Measurements from ENCODE around the gene KLHL2.

The KLHL2 gene

DNA sequence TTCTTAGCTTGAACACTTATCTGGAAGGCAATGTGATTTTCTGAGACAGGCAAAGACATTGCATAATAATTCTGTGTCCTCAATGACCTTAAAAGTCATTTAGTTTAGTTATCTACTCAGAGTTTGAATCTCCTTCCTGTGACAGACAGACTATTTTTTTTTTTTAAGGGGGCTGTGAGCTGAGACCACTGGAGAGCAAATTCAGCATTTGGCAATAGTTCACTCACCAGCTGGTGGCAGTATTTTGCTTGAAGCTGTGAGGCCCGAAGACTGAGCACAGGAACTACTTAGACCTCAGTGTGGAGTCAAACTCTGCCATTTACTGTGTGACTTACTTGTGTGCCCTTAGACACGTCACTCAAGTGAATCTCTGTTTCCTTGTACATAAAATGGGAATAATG is 148.5 kb downstream of the KLHL2 start:
- H3K9ac ChIP-seq: no peak overlapping the region
- H3K4me1 ChIP-seq: no peaks in the 10 kb centered on the region
- no peaks in the 10 kb centered on the region for H3K27me3 ChIP-seq (ENCODE audit: control insufficient read depth, insufficient read depth, low read length)
- no peak overlapping the region for H3K4me2 ChIP-seq (ENCODE audit: low read length)
- TF ChIP-seq, protein P1, sequence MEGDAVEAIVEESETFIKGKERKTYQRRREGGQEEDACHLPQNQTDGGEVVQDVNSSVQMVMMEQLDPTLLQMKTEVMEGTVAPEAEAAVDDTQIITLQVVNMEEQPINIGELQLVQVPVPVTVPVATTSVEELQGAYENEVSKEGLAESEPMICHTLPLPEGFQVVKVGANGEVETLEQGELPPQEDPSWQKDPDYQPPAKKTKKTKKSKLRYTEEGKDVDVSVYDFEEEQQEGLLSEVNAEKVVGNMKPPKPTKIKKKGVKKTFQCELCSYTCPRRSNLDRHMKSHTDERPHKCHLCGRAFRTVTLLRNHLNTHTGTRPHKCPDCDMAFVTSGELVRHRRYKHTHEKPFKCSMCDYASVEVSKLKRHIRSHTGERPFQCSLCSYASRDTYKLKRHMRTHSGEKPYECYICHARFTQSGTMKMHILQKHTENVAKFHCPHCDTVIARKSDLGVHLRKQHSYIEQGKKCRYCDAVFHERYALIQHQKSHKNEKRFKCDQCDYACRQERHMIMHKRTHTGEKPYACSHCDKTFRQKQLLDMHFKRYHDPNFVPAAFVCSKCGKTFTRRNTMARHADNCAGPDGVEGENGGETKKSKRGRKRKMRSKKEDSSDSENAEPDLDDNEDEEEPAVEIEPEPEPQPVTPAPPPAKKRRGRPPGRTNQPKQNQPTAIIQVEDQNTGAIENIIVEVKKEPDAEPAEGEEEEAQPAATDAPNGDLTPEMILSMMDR (IDR thresholded peaks at IDR 0.05): peak; percentile 47
- no peaks in the 10 kb centered on the region for H3K9me3 ChIP-seq (ENCODE audit: control insufficient read depth, low read length)
- H3K79me2 ChIP-seq: no peaks in the 10 kb centered on the region
- H3K36me3 ChIP-seq (ENCODE audit: control insufficient read depth, insufficient read depth, low read length): no peaks in the 10 kb centered on the region
- no peak overlapping the region for H2AFZ ChIP-seq
- H3K4me3 ChIP-seq (ENCODE audit: low read depth, low read length): no peak overlapping the region
- H3K27ac ChIP-seq: no peak overlapping the region

DNA sequence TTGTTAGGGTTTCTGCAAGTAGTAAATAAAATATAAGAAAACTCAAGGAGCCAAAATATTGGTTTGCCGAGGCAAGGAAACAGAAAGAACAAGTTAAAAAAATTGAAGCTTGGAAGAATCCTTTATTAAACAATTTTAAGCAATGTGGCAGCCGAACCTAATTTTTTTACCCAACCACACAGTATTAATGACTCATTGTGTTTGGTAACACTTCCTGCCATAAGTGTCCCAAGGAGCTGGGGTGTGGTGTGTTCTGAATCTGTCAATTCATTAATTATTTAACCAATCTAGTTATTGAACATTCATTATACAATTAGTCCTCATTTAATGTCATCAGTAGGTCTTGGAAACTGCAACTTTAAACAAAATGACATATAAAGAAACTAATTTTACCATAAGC is 152.1 kb downstream of the KLHL2 start:
- Histone ChIP-seq H3K9me3 (ENCODE audit: control insufficient read depth, low read length) (no peaks in the 10 kb centered on the region), H3K27ac (no peak overlapping the region), H3K9ac (no peak overlapping the region), H2AFZ (no peak overlapping the region), H3K36me3 (ENCODE audit: control insufficient read depth, insufficient read depth, low read length) (no peaks in the 10 kb centered on the region), H3K79me2 (no peaks in the 10 kb centered on the region), H3K27me3 (ENCODE audit: control insufficient read depth, insufficient read depth, low read length) (no peaks in the 10 kb centered on the region), H3K4me3 (ENCODE audit: low read depth, low read length) (no peak overlapping the region), H3K4me2 (ENCODE audit: low read length) (no peak overlapping the region), H3K4me1 (no peaks in the 10 kb centered on the region)
- TF ChIP-seq, protein P1 (IDR thresholded peaks at IDR 0.05): no peak

DNA sequence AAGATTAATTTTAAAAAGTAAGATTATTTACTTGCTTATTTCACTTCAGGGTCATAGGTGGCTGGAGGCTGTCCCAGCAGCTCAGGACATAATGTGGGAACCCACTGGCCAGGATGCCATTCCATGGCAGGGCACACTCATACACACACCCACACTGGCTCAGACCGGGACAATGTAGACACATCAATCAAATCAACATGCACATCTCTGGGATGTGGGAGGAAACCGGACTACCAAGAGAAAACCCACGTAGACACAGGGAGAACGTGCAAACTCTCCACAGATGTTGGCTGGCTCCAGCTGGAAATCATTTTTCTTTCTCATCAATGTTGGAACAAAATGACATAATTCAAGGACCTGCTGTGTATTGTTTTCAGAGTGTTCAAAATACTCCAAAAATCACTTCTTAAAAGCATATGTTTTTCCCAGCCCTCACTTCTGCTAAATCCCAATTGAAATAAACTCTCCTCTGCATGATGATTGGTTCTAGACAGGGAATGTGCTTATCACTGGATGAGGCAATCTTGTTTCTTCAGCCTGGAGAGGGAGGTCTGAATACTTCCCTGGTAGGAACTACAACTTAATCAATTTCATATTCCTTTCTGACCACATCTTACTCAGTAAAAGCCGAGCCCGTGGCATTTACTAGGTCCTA is 152.8 kb downstream of the KLHL2 start:
- H3K36me3 ChIP-seq (ENCODE audit: control insufficient read depth, insufficient read depth, low read length): no peaks in the 10 kb centered on the region
- H3K27ac ChIP-seq: no peak overlapping the region
- H3K4me2 ChIP-seq (ENCODE audit: low read length): no peak overlapping the region
- H3K4me3 ChIP-seq (ENCODE audit: low read depth, low read length): no peak overlapping the region
- H3K4me1 ChIP-seq: no peaks in the 10 kb centered on the region
- TF ChIP-seq, protein P1 (IDR thresholded peaks at IDR 0.05): no peak
- no peak overlapping the region for H2AFZ ChIP-seq
- no peaks in the 10 kb centered on the region for H3K79me2 ChIP-seq
- no peaks in the 10 kb centered on the region for H3K27me3 ChIP-seq (ENCODE audit: control insufficient read depth, insufficient read depth, low read length)
- no peak overlapping the region for H3K9ac ChIP-seq
- H3K9me3 ChIP-seq (ENCODE audit: control insufficient read depth, low read length): no peaks in the 10 kb centered on the region

DNA sequence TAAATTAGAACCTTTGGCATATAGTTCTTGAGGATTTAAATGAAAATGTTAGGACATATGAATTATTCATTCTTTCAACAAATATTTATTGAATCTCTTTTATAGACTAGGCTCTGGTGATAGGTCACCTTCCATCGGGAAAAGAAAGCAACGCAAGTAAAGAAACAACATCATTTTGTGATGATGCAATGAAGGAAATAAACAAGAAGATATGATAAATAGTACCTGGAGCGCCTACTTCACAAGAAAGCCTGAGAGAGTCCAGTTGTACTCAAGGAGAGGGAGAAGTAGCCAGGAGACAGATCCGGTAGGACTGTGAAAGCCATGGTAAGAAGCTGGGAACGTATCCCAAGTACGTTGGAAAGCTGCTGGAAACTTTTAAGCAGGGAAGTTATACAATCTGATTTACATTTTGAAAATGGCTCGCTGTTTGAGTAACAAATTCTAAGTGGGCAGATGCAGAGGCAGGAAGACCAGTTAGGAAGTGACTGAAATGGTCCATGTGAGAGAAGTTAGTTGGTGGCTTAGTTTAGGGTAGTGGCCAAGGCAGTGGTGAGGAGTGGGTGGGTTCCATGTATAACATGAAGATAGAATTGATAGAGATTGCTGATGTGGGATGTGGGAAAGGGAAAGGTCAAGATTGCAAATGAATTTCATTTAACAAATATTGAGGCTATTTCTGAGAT is 153.8 kb downstream of the KLHL2 start:
- Histone ChIP-seq H2AFZ (no peak overlapping the region), H3K4me1 (no peaks in the 10 kb centered on the region), H3K79me2 (no peaks in the 10 kb centered on the region), H3K9me3 (ENCODE audit: control insufficient read depth, low read length) (no peaks in the 10 kb centered on the region), H3K9ac (no peak overlapping the region), H3K4me2 (ENCODE audit: low read length) (no peak overlapping the region), H3K36me3 (ENCODE audit: control insufficient read depth, insufficient read depth, low read length) (no peaks in the 10 kb centered on the region), H3K27ac (no peak overlapping the region), H3K4me3 (ENCODE audit: low read depth, low read length) (no peak overlapping the region), H3K27me3 (ENCODE audit: control insufficient read depth, insufficient read depth, low read length) (no peaks in the 10 kb centered on the region)
- TF ChIP-seq, protein P1 (IDR thresholded peaks at IDR 0.05): no peak

DNA sequence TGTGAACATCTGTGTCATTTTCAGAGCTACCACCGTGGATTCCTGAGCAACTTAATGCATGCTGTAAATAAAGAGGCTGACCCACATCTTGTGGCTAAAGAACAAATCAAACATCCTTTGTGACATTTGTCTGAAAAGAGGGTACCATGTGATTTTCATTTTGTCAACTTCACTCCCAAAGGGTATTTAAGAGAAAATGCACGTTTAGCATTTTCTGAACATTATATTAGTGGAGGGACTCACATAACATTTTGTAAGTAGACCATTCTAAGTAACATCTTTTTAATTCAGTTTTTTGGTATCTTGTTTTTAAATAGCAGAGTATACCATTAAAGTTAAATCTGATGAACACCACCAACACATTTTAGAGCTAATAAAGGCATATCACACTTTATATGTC is 154.4 kb downstream of the KLHL2 start:
- no peak overlapping the region for H2AFZ ChIP-seq
- TF ChIP-seq, protein P1 (IDR thresholded peaks at IDR 0.05): no peak
- H3K27me3 ChIP-seq (ENCODE audit: control insufficient read depth, insufficient read depth, low read length): no peaks in the 10 kb centered on the region
- H3K9me3 ChIP-seq (ENCODE audit: control insufficient read depth, low read length): no peaks in the 10 kb centered on the region
- H3K27ac ChIP-seq: no peak overlapping the region
- no peak overlapping the region for H3K4me3 ChIP-seq (ENCODE audit: low read depth, low read length)
- H3K79me2 ChIP-seq: no peaks in the 10 kb centered on the region
- H3K4me2 ChIP-seq (ENCODE audit: low read length): no peak overlapping the region
- no peaks in the 10 kb centered on the region for H3K36me3 ChIP-seq (ENCODE audit: control insufficient read depth, insufficient read depth, low read length)
- H3K4me1 ChIP-seq: no peaks in the 10 kb centered on the region
- H3K9ac ChIP-seq: no peak overlapping the region

All from parathyroid adenoma (tissue), 2 donors.